ENCODE measurements around the gene EMC9.

Gene EMC9

DNA sequence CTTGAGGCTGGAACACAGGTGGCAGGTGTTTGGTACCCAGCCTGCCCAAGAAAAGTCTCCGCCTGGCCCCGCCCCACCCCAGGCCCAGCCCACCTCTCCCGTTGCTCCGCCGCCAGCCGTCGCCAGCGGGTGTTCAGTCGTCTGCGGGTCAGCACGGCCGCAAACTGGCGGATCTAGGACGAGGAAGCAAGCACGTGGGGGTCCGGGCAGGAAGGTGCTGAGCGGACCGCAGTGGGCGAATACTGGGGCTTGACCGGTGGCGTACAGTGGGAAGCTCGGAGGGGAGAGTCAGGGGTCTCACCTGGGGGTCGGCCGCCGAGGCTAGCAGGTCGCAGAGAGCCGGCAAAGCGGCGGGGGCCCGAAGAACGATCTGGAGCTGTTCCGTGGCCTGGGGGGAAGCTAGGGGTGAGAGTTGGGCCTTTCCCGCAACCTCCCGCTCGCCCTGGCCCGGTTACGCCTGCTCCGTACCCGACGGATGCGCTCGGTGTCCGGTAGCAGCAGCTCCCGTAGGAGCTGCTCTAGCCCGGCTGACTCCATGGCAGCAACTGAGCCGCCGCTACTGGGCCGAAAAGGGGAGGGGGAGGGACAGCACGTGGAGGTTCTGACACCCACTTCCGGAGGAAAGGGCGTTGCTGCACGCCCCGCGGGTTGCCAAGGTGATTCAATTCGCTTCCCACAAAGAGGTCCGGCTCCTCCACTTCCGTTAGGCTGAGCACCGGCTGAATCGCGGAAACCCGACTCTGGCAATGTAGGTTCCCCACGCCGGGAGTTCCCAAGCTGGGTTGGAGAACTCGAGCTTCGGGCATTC lies 47.1 kb upstream of the EMC9 start, which contains the start of gene IPO4:
Gene IPO4 (minus strand): TSS at position 566 of the 808 bp plus-strand sequence. CDS start 29 bp downstream, at position 537.
- Histone ChIP-seq H2AFZ (ENCODE audit: low read depth) (peak within 1 kb of the TSS; percentile 36; the same call in 1 of the 2 replicates), H3K27me3 (ENCODE audit: insufficient read depth, low read depth) (no peaks in the 10 kb centered on the region), H3K4me1 (ENCODE audit: low read depth, poor library complexity, severe bottlenecking) (peaks cover 14% of the 10 kb centered on the region), H3K79me2 (ENCODE audit: insufficient read depth, low read depth) (peaks cover 7% of the 10 kb centered on the region; the same call in 1 of the 2 replicates), H3K4me3 (IDR thresholded peaks at IDR 0.05; ENCODE audit: insufficient read depth, low read depth, low read length) (no peak within 1 kb of the TSS), H3K36me3 (ENCODE audit: insufficient read depth) (no peaks in the 10 kb centered on the region), H4K20me1 (ENCODE audit: insufficient read depth) (no peaks in the 10 kb centered on the region), H3K4me2 (peak within 1 kb of the TSS; percentile 60), H3K9ac (peak within 1 kb of the TSS; percentile 67), H3K27ac (peak within 1 kb of the TSS; percentile 70)
- TF ChIP-seq, protein P1, sequence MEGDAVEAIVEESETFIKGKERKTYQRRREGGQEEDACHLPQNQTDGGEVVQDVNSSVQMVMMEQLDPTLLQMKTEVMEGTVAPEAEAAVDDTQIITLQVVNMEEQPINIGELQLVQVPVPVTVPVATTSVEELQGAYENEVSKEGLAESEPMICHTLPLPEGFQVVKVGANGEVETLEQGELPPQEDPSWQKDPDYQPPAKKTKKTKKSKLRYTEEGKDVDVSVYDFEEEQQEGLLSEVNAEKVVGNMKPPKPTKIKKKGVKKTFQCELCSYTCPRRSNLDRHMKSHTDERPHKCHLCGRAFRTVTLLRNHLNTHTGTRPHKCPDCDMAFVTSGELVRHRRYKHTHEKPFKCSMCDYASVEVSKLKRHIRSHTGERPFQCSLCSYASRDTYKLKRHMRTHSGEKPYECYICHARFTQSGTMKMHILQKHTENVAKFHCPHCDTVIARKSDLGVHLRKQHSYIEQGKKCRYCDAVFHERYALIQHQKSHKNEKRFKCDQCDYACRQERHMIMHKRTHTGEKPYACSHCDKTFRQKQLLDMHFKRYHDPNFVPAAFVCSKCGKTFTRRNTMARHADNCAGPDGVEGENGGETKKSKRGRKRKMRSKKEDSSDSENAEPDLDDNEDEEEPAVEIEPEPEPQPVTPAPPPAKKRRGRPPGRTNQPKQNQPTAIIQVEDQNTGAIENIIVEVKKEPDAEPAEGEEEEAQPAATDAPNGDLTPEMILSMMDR (conservative IDR thresholded peaks at IDR 0.05; ENCODE audit: low read depth, low read length) = no peak

DNA sequence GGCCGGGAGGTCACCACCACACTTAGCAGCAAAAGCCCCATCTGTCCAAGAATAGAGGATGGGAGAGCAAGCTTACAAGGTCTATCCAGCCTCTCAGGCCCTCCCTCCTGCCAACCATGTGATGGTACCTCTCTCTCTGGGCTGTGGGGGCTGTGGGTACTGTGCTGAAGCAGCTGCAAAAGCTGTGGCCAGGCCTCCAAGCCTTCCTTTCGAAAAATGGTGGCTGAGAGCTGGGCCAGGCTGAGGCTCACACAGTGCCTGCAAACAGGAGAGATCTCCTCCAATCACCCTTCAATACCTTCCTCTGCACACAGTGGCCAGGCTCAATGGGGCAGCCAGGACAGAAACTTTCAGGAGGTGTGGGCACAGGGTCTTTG lies 46.1 kb upstream of the EMC9 start:
- Histone ChIP-seq H3K9ac (peak overlapping the region; percentile 67; the same call in 1 of the 2 replicates), H3K79me2 (ENCODE audit: insufficient read depth, low read depth) (peaks cover 7% of the 10 kb centered on the region; the same call in 1 of the 2 replicates), H3K36me3 (ENCODE audit: insufficient read depth) (no peaks in the 10 kb centered on the region), H3K4me1 (ENCODE audit: low read depth, poor library complexity, severe bottlenecking) (peaks cover 14% of the 10 kb centered on the region), H2AFZ (ENCODE audit: low read depth) (no peak overlapping the region), H3K4me3 (IDR thresholded peaks at IDR 0.05; ENCODE audit: insufficient read depth, low read depth, low read length) (no peak overlapping the region), H3K27ac (peak overlapping the region; percentile 70; the same call in 1 of the 2 replicates), H4K20me1 (ENCODE audit: insufficient read depth) (no peaks in the 10 kb centered on the region), H3K4me2 (peak overlapping the region; percentile 60; the same call in 1 of the 2 replicates), H3K27me3 (ENCODE audit: insufficient read depth, low read depth) (no peaks in the 10 kb centered on the region)
- TF ChIP-seq, protein P1 (conservative IDR thresholded peaks at IDR 0.05; ENCODE audit: low read depth, low read length) = no peak

DNA sequence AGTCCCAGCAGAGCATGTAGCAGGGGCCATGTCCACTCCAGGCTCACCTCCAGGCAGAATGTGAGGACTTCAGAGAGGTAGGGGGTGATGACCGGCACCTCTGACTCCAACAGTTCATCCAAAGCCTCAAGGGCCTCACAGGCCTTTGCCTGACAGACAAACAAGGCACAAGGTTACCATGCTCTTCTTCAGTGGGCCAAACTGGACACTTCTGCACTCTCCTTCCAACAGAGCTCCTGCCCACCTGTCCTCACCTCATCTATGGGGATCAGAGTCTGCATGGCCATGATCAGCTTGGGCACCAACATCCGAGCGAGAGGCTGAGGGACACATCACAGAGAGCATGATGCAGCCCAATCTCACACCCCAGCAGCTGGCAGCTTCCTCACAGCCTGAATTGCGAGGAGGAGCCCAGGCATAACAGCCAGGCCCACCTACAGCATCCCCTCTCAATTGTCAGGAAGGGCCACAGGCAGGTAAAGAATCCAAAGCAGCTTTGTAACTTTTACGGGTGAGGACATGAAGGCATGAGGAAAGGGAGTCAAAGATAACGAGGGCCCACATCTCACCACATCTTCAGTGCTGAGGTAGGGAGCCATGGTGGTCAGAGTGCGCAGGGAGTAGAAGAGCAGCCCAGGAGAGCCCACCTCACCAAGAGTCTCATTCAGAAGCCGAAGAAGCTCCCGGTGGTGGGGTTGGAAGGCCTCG lies 45.6 kb upstream of the EMC9 start:
- H3K4me2 ChIP-seq = peak overlapping the region; percentile 60; the same call in 1 of the 2 replicates
- no peak overlapping the region for H3K9ac ChIP-seq
- no peak overlapping the region for H3K4me3 ChIP-seq (IDR thresholded peaks at IDR 0.05; ENCODE audit: insufficient read depth, low read depth, low read length)

DNA sequence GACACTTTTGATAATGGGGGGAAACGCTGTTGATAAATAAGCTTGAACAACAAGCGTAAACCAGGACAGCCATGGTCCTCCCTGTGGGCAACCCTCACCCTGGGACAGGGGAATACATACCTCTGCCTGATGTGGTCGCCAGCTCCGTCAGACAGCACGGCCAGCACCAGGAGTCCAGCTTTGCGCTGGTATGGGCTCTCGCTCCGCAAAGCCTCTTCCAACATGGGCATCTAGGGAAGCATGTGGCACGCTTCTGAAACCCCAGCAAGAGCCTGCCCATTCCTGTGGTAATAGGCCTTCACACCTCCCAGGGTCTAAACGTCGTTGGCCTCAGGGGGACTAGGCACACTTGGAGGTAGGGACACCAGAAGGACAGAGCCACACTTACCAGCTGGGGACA lies 44.4 kb upstream of the EMC9 start:
- TF ChIP-seq, protein P1 (conservative IDR thresholded peaks at IDR 0.05; ENCODE audit: low read depth, low read length) = no peak
- no peak overlapping the region for H3K4me2 ChIP-seq
- H3K4me1 ChIP-seq (ENCODE audit: low read depth, poor library complexity, severe bottlenecking) = peaks cover 14% of the 10 kb centered on the region
- no peak overlapping the region for H3K27ac ChIP-seq
- no peak overlapping the region for H2AFZ ChIP-seq (ENCODE audit: low read depth)
- no peaks in the 10 kb centered on the region for H3K36me3 ChIP-seq (ENCODE audit: insufficient read depth)
- H3K27me3 ChIP-seq (ENCODE audit: insufficient read depth, low read depth) = no peaks in the 10 kb centered on the region
- H3K4me3 ChIP-seq (IDR thresholded peaks at IDR 0.05; ENCODE audit: insufficient read depth, low read depth, low read length) = no peak overlapping the region
- H3K9ac ChIP-seq = no peak overlapping the region
- H3K79me2 ChIP-seq (ENCODE audit: insufficient read depth, low read depth) = peaks cover 7% of the 10 kb centered on the region; the same call in 1 of the 2 replicates
- no peaks in the 10 kb centered on the region for H4K20me1 ChIP-seq (ENCODE audit: insufficient read depth)

More for the DNA sequence above, 45.6 kb upstream of the EMC9 start:
- no peak overlapping the region for H2AFZ ChIP-seq (ENCODE audit: low read depth)
- H3K27ac ChIP-seq = no peak overlapping the region
- no peaks in the 10 kb centered on the region for H3K36me3 ChIP-seq (ENCODE audit: insufficient read depth)
- peaks cover 7% of the 10 kb centered on the region; the same call in 1 of the 2 replicates for H3K79me2 ChIP-seq (ENCODE audit: insufficient read depth, low read depth)
- TF ChIP-seq, protein P1 (conservative IDR thresholded peaks at IDR 0.05; ENCODE audit: low read depth, low read length) = no peak
- H3K27me3 ChIP-seq (ENCODE audit: insufficient read depth, low read depth) = no peaks in the 10 kb centered on the region
- peaks cover 14% of the 10 kb centered on the region for H3K4me1 ChIP-seq (ENCODE audit: low read depth, poor library complexity, severe bottlenecking)
- H4K20me1 ChIP-seq (ENCODE audit: insufficient read depth) = no peaks in the 10 kb centered on the region
